Measurements from ENCODE around the gene DTNA.
"Not testable (repeated sequence)": the region's sequence is repeated elsewhere in the genome, so short reads cannot be mapped to it uniquely, and the experiment has no call there.

DTNA gene

GRCh38 chr18:34864836-34865497 is 154.9 kb downstream of the DTNA start:
- no peak for DNase-seq

- no peak for DNase-seq
These were observed 156.2 kb downstream of the DTNA start for GRCh38 chr18:34866310-34866709.

GRCh38 chr18:34866739-34867138 is 156.6 kb downstream of the DTNA start:
- DNase-seq = no peak

- DNase-seq = no peak
These were observed 157.4 kb downstream of the DTNA start for GRCh38 chr18:34867520-34867919.

GRCh38 chr18:34870555-34871310 is 160.6 kb downstream of the DTNA start:
- no peak for DNase-seq

- DNase-seq = no peak
These were observed 161.3 kb downstream of the DTNA start for GRCh38 chr18:34871435-34871834.

GRCh38 chr18:34872066-34872465 is 162.0 kb downstream of the DTNA start:
- DNase-seq = no peak

GRCh38 chr18:34873986-34874580 is 164.0 kb downstream of the DTNA start:
- DNase-seq = no peak

GRCh38 chr18:34875150-34875549 is 165.1 kb downstream of the DTNA start:
- DNase-seq = no peak

GRCh38 chr18:34880403-34880802 is 170.3 kb downstream of the DTNA start:
- no peak for DNase-seq

GRCh38 chr18:34880882-34881834 is 171.1 kb downstream of the DTNA start:
- DNase-seq = peak; percentile 46

GRCh38 chr18:34884436-34884835 is 174.3 kb downstream of the DTNA start:
- no peak for DNase-seq

GRCh38 chr18:34886177-34886576 is 176.1 kb downstream of the DTNA start:
- DNase-seq = no peak

- no peak for DNase-seq
These were observed 177.9 kb downstream of the DTNA start for GRCh38 chr18:34887881-34888580.

- no peak for DNase-seq
These were observed 180.5 kb downstream of the DTNA start for GRCh38 chr18:34890486-34891085.

- DNase-seq = no peak
These were observed 182.3 kb downstream of the DTNA start for GRCh38 chr18:34892379-34892778.

GRCh38 chr18:34893239-34893638 is 183.1 kb downstream of the DTNA start:
- no peak for DNase-seq

GRCh38 chr18:34901299-34901698 is 191.2 kb downstream of the DTNA start:
- no peak for DNase-seq

- DNase-seq = no peak
These were observed 194.9 kb downstream of the DTNA start for GRCh38 chr18:34904994-34905393.

- DNase-seq = not testable (repeated sequence)
These were observed 196.9 kb downstream of the DTNA start for GRCh38 chr18:34906985-34907384.

- DNase-seq = peak; percentile 68
These were observed 199.7 kb downstream of the DTNA start for GRCh38 chr18:34909637-34910364.

Data from midbrain (tissue), 1 donor.